CD4-positive, alpha-beta memory T cell (primary cell): Measurements from ENCODE around the gene IPO4. TPM values are rescaled to one million over a fixed set of nuclear protein-coding genes. Genes with fewer than 3 reads are reported as not detected.
A peak's percentile ranks its signal among the peaks of the same experiment; 100 is the strongest.

Source experiments
- CTCF ChIA-PET: fragments of 350-600 bp; sonication (Branson Sonifier 250); formaldehyde crosslinking; loops from one replicate; lab custom pipeline; 2021; ENCODE audit warnings: inconsistent platforms; ENCODE audit not compliant: partially characterized antibody; lab: Charles Lee
- POLR2A ChIA-PET: fragments of 350-600 bp; sonication (Branson Sonifier 250); formaldehyde crosslinking; loops from one replicate; lab custom pipeline; 2021; ENCODE audit not compliant: partially characterized antibody; lab: Charles Lee
- DNase-seq, 5 donors: peaks; one replicate each; pipeline versions ENCODE4 v3.0.0 to v3.0.0-alpha.2; 2020 to 2022; ENCODE audit warnings: mixed read lengths in 1 of 5
- H3K27ac ChIP-seq: one replicate; pipeline ENCODE4 v1.7.0; 2013; ENCODE audit warnings: low read depth, low read length
- H3K27me3 ChIP-seq: 2 replicates; pipeline ENCODE4 v1.7.0; 2013; ENCODE audit warnings: mild to moderate bottlenecking, low read length, moderate library complexity; ENCODE audit not compliant: insufficient read depth
- H3K36me3 ChIP-seq: 2 replicates; pipeline ENCODE4 v1.7.0; 2013; ENCODE audit warnings: mild to moderate bottlenecking, low read length, moderate library complexity; ENCODE audit not compliant: insufficient read depth
- H3K4me1 ChIP-seq: 2 replicates; pipeline ENCODE4 v1.7.0; 2013; ENCODE audit warnings: mild to moderate bottlenecking, low read length, moderate library complexity; ENCODE audit not compliant: insufficient read depth
- H3K4me3 ChIP-seq, 2 donors: one replicate each; pipeline ENCODE4 v1.7.0; 2013; ENCODE audit warnings: low read length in 2 of 2, mild to moderate bottlenecking in 1 of 2
- H3K9me3 ChIP-seq, 2 donors: one replicate each; pipeline ENCODE4 v1.7.0; 2013; ENCODE audit warnings: low read length in 2 of 2, control low read depth in 1 of 2; ENCODE audit not compliant: control insufficient read depth in 1 of 2
- H3K27ac Mint-ChIP-seq, 7 donors: one replicate each; pipeline ENCODE4 v1.8.0; 2020 to 2021; ENCODE audit warnings: mixed read lengths in 7 of 7, mild to moderate bottlenecking in 6 of 7, inconsistent platforms in 3 of 7, moderate library complexity in 3 of 7
- H3K27me3 Mint-ChIP-seq, 2 donors: one replicate each; pipeline ENCODE4 v1.8.0; 2020 to 2021; ENCODE audit warnings: mixed read lengths in 2 of 2
- H3K36me3 Mint-ChIP-seq, 2 donors: one replicate each; pipeline ENCODE4 v1.8.0; 2020 to 2021; ENCODE audit warnings: mixed read lengths in 2 of 2, inconsistent platforms in 1 of 2, mild to moderate bottlenecking in 1 of 2
- H3K4me1 Mint-ChIP-seq, 4 donors: one replicate each; pipeline ENCODE4 v1.8.0; 2020 to 2021; ENCODE audit warnings: mixed read lengths in 4 of 4, mild to moderate bottlenecking in 1 of 4
- H3K4me3 Mint-ChIP-seq, 8 donors: one replicate each; pipeline ENCODE4 v1.8.0; 2020 to 2021; ENCODE audit warnings: mixed read lengths in 8 of 8, mild to moderate bottlenecking in 7 of 8, moderate library complexity in 6 of 8, inconsistent platforms in 3 of 8
- H3K9me3 Mint-ChIP-seq, 8 donors: one replicate each; pipeline ENCODE4 v1.8.0; 2020 to 2021; ENCODE audit warnings: mixed read lengths in 8 of 8, mild to moderate bottlenecking in 5 of 8, inconsistent platforms in 3 of 8, moderate library complexity in 1 of 8
- intact Hi-C: fragments of 100-400 bp; cut with micrococcal nuclease; formaldehyde crosslinking; loops from one replicate; pipeline ENCODE4 v1.15.1; 2023
- polyA plus RNA-seq, 2 donors: library from polyadenylated mRNA; unstranded; fragments of 300-500 nt; fragmentation: Illumina TruSeq; gene quantifications; one replicate each; pipeline ENCODE4 v1.2.3, GENCODE V29; 2021
- total RNA-seq, 2 experiments: library from RNA; stranded (reverse); gene quantifications; one replicate each; pipeline ENCODE4 v1.2.3, GENCODE V29; 2021

IPO4 gene
- total and polyA plus RNA-seq, 4 experiments from 2014 or later, result 19.8 to 30.2 (median 21.3) TPM

DNA sequence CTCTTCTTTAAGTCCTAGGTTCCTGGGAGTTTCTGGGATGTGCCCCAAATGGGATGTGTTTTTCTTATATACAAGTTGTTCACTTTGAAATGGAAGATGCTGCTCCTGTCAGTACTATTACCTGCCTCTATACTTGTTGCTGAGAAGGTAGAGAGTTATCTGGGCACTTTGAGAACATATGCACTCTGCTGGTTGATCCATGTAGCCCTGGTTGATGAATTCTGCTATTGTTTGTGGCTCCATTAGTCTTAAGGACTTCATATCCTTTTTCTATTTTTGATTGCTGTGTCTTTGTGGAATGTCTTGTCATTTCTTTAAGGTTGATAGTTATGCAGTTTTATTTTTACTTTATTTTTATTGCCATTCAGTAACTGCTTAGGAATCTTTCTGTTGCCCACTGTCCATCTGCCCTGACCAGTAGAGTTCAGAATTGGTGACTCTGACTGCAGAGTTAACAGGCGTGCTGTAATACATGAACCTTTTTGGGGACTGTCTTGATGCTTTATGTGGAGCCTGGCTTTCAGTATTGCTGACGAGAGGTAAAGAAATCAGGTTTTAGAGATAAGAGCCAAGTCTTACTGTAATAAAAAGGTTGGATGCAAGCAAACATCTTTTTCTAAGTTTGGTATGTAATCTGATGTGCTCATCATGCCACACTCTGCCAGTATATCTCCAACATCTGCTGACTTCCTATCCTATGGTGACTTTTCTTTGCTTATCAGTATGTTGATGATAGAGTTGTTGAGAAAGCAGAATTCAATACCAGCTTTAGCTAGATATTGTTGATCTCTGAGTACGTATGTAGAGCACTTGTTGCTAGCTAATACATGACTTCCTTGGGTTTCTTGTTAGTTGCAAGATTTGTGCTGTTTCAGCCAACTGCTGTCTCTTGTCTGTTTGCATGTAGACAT, 45.7 kb upstream of the IPO4 start:
- Mint-ChIP-seq H3K36me3 (peaks cover 37 to 69% of the 10 kb centered on the region in 2 donors), H3K27ac (peak overlapping the region; percentile 53 to 95 (median 79)), H3K4me3 (peak overlapping the region; percentile 12 to 99 (median 98)), H3K27me3 (no peaks in the 10 kb centered on the region), H3K4me1 (peaks cover 48 to 85% (median 60%) of the 10 kb centered on the region in 4 donors), H3K9me3 (no peaks in the 10 kb centered on the region)
- peak overlapping the region; percentile 88 for H3K27ac ChIP-seq
- H3K27me3 ChIP-seq, result no peaks in the 10 kb centered on the region
- H3K36me3 ChIP-seq, result peaks cover 49% of the 10 kb centered on the region
- ChIA-PET CTCF (interaction anchor here (0.9 to 25.6 kb wide), 6 partner anchors 8 to 197 kb away, joined by 4 to 556 read pairs (median 7); partner anchors contain the start of genes CIDEB, DHRS1, LTB4R and LTB4R2), POLR2A (interaction anchor here (0.9 to 7.6 kb wide), 14 partner anchors 8 to 196 kb away, joined by 3 to 88 read pairs (median 6); partner anchors contain the start of genes CBLN3, CHMP4A, CIDEB and DCAF11)
- no peaks in the 10 kb centered on the region for H3K9me3 ChIP-seq
- DNase-seq, result peak in 1 of 5 donors; percentile 37
- intact Hi-C loops, result no loop called here
- no peak overlapping the region for H3K4me3 ChIP-seq
- H3K4me1 ChIP-seq, result peaks cover 50% of the 10 kb centered on the region

- Mint-ChIP-seq H3K27ac (peak overlapping the region; percentile 95 to 99 (median 97)), H3K36me3 (peaks cover 31 to 63% of the 10 kb centered on the region in 2 donors), H3K4me3 (peak overlapping the region; percentile 97 to 99 (median 98)), H3K27me3 (no peaks in the 10 kb centered on the region), H3K9me3 (no peaks in the 10 kb centered on the region), H3K4me1 (peaks cover 44 to 77% (median 56%) of the 10 kb centered on the region in 4 donors)
- no peaks in the 10 kb centered on the region for H3K27me3 ChIP-seq
- ChIA-PET POLR2A (interaction anchor here (1.0 to 7.6 kb wide), 11 partner anchors 9 to 198 kb away, joined by 3 to 88 read pairs (median 8); partner anchors contain the start of genes CHMP4A, DHRS1, IPO4 and MDP1), CTCF (interaction anchor here (2.3 kb wide), 1 partner anchor 9 kb away, joined by 17 read pairs; the partner anchor contains the start of gene TINF2)
- no peaks in the 10 kb centered on the region for H3K9me3 ChIP-seq
- H3K36me3 ChIP-seq, result peaks cover 41% of the 10 kb centered on the region
- intact Hi-C loops, result loop anchor here (2.0 kb wide), 1 partner anchor 93 kb away; the partner anchor contains the start of gene EMC9
- H3K4me1 ChIP-seq, result peaks cover 44% of the 10 kb centered on the region
- H3K4me3 ChIP-seq, result peak overlapping the region; percentile 100
- DNase-seq, result no peak
- peak overlapping the region; percentile 88 for H3K27ac ChIP-seq
Measured at GRCh38 chr14:24233538-24233866, 44.9 kb upstream of the IPO4 start.

- Mint-ChIP-seq H3K36me3 (peaks cover 25 to 58% of the 10 kb centered on the region in 2 donors), H3K4me3 (peak within 1 kb of the TSS; percentile 97 to 99 (median 98)), H3K9me3 (no peaks in the 10 kb centered on the region), H3K27me3 (no peaks in the 10 kb centered on the region), H3K27ac (peak within 1 kb of the TSS; percentile 95 to 99 (median 97)), H3K4me1 (peaks cover 40 to 71% (median 53%) of the 10 kb centered on the region in 4 donors)
- no peak for DNase-seq
- CTCF ChIA-PET, result interaction anchor here (2.3 kb wide), 1 partner anchor 9 kb away, joined by 17 read pairs; the partner anchor contains the start of gene TINF2
- peaks cover 35% of the 10 kb centered on the region for H3K36me3 ChIP-seq
- H3K4me1 ChIP-seq, result peaks cover 41% of the 10 kb centered on the region
- POLR2A ChIA-PET, result interaction anchor here (0.6 to 7.6 kb wide), 14 partner anchors 9 to 1466 kb away, joined by 3 to 88 read pairs (median 6); partner anchors contain the start of genes CHMP4A, DHRS1, IPO4 and LTB4R2
- H3K4me3 ChIP-seq, result peak within 1 kb of the TSS; percentile 100
- H3K27ac ChIP-seq, result peak within 1 kb of the TSS; percentile 88
- intact Hi-C loops, result loop anchor here (1.0 to 2.0 kb wide), 8 partner anchors 9 to 209 kb away; partner anchors contain the start of genes DCAF11, EMC9, IPO4 and MDP1
- no peaks in the 10 kb centered on the region for H3K27me3 ChIP-seq
- H3K9me3 ChIP-seq, result no peaks in the 10 kb centered on the region
Measured at GRCh38 chr14:24232645-24233537, 44.3 kb upstream of the IPO4 start, which contains the start of gene GMPR2. Gene GMPR2, plus strand, starts transcription at chr14:24232929. Its CDS starts 325 bp downstream, at chr14:24233254.

- no peaks in the 10 kb centered on the region for H3K27me3 Mint-ChIP-seq
- no peaks in the 10 kb centered on the region for H3K9me3 Mint-ChIP-seq
- intact Hi-C loops, result loop anchor here (1.0 to 2.0 kb wide), 8 partner anchors 10 to 210 kb away; partner anchors contain the start of genes DCAF11, EMC9, IPO4 and MDP1
- peaks cover 25 to 55% of the 10 kb centered on the region in 2 donors for H3K36me3 Mint-ChIP-seq
- peak within 1 kb of the TSS; percentile 88 for H3K27ac ChIP-seq
- H3K4me3 Mint-ChIP-seq, result peak within 1 kb of the TSS; percentile 97 to 99 (median 98)
- no peaks in the 10 kb centered on the region for H3K9me3 ChIP-seq
- peaks cover 32% of the 10 kb centered on the region for H3K36me3 ChIP-seq
- H3K27ac Mint-ChIP-seq, result peak within 1 kb of the TSS; percentile 95 to 99 (median 97)
- peak; percentile 89 to 96 (median 89) for DNase-seq
- ChIA-PET CTCF (interaction anchor here (2.3 kb wide), 1 partner anchor 10 kb away, joined by 17 read pairs; the partner anchor contains the start of gene TINF2), POLR2A (interaction anchor here (0.6 to 7.6 kb wide), 10 partner anchors 8 to 199 kb away, joined by 3 to 88 read pairs (median 8); partner anchors contain the start of genes CHMP4A, DHRS1, IPO4 and LTB4R2)
- peaks cover 41 to 68% (median 54%) of the 10 kb centered on the region in 4 donors for H3K4me1 Mint-ChIP-seq
- no peaks in the 10 kb centered on the region for H3K27me3 ChIP-seq
- H3K4me3 ChIP-seq, result peak within 1 kb of the TSS; percentile 100
- peaks cover 41% of the 10 kb centered on the region for H3K4me1 ChIP-seq
Measured at GRCh38 chr14:24232121-24232644, 43.6 kb upstream of the IPO4 start, which contains the start of gene NEDD8. Gene NEDD8, minus strand, starts transcription at chr14:24232367. Its CDS starts 100 bp downstream, at chr14:24232267.

DNA sequence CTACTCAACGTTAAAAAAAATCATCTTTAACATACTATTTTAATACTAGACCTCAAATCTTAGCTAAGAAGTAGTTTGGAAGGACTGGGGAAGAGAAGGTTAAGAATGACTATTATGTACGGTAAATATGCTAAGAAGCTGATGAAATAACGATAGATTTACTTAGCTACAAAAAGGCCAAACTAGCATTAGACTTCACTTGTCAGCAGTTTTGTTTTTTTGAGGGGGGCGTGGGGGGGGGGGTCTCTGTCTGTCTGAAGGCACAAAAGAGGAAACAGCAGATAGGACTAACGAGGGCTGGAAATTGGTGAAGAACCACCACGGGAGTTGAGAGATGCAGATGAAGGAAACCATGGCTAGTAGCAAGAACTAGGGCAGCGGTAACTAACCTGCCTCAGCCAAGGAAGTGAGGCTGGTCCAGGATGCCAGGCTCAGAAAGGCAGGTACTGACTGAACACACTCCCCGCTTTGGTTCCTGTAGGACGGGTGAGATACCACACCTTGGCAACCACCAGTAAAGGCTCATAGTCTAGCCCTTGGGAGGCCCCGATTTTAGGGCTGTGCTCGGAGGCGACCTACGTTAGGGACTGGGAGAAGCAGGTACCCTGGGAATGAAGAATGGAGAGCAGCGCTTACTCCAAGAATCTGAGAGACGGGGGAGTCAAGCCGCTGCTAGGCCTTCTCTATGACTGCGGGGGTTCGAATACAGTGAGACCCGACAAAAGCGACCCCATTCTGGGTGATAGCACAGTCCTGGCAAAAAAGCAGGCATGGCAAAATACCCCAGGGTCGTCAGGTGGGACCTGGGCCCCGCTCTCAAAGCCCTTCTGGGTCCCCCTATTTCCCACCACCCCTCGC, 42.9 kb upstream of the IPO4 start:
- intact Hi-C loops, result loop anchor here (1.0 to 2.0 kb wide), 8 partner anchors 11 to 211 kb away; partner anchors contain the start of genes DCAF11, EMC9, IPO4 and MDP1
- Mint-ChIP-seq H3K36me3 (peaks cover 20 to 50% of the 10 kb centered on the region in 2 donors), H3K4me3 (peak overlapping the region; percentile 97 to 99 (median 98)), H3K9me3 (no peaks in the 10 kb centered on the region), H3K27ac (peak overlapping the region; percentile 95 to 99 (median 97)), H3K4me1 (peaks cover 45 to 71% (median 56%) of the 10 kb centered on the region in 4 donors), H3K27me3 (no peaks in the 10 kb centered on the region)
- H3K27me3 ChIP-seq, result no peaks in the 10 kb centered on the region
- ChIA-PET POLR2A (interaction anchor here (0.7 to 3.1 kb wide), 8 partner anchors 10 to 69 kb away, joined by 3 to 70 read pairs (median 6); partner anchors contain the start of genes IPO4, MDP1 and TINF2), CTCF (interaction anchor here (0.9 to 1.4 kb wide), 7 partner anchors 11 to 200 kb away, joined by 3 to 6 read pairs (median 4); partner anchors contain the start of genes CIDEB, IPO4 and MDP1)
- H3K9me3 ChIP-seq, result no peaks in the 10 kb centered on the region
- H3K4me3 ChIP-seq, result peak overlapping the region; percentile 100
- H3K36me3 ChIP-seq, result peaks cover 29% of the 10 kb centered on the region
- peak in 4 of 5 donors; percentile 22 to 60 (median 34) for DNase-seq
- peaks cover 48% of the 10 kb centered on the region for H3K4me1 ChIP-seq
- peak overlapping the region; percentile 88 for H3K27ac ChIP-seq
